ENCODE measurements around the gene PKD2. TPM values are rescaled to one million over a fixed set of nuclear protein-coding genes. Genes with fewer than 3 reads are reported as not detected.

PKD2 gene
- polyA plus RNA-seq, 1 of the 3 experiments (the other 2 are of a cell fraction): 44.6 TPM

- ChIA-PET POLR2A (no interaction called here), CTCF (interaction anchor here (0.9 to 1.6 kb wide), 3 partner anchors 10 to 326 kb away, joined by 3 to 8 read pairs (median 4); no protein-coding TSS in a partner anchor)
- Histone ChIP-seq H4K20me1 (ENCODE audit: insufficient read depth) (no peaks in the 10 kb centered on the region), H3K27me3 (ENCODE audit: insufficient read depth) (no peaks in the 10 kb centered on the region), H3K4me2 (no peak overlapping the region), H3K27ac (ENCODE audit: low read depth in 2 of 2, low read length in 1 of 2) (no peak overlapping the region), H3F3A (replicated peaks; ENCODE audit: insufficient read depth) (peaks cover 5% of the 10 kb centered on the region), H3K9me3 (no peaks in the 10 kb centered on the region), H3K79me2 (ENCODE audit: insufficient read depth) (no peaks in the 10 kb centered on the region), H3K36me3 (replicated peaks in 1 of 2; ENCODE audit: control insufficient read depth in 1 of 2, insufficient read depth in 2 of 2, low read length in 1 of 2) (peaks cover 82 to 83% of the 10 kb centered on the region in 2 experiments), H3K4me1 (ENCODE audit: control insufficient read depth in 1 of 2, insufficient read depth in 2 of 2, low read depth in 1 of 2, low read length in 1 of 2) (no peaks in the 10 kb centered on the region), H3K4me3 (ENCODE audit: low read depth in 2 of 2, low read length in 1 of 2) (no peak overlapping the region), H3K9me2 (no peaks in the 10 kb centered on the region), H3K9ac (no peak overlapping the region), H2AFZ (ENCODE audit: low read depth) (no peak overlapping the region)
- DNase-seq: no peak
- WGBS (ENCODE audit: low lambda C conversion rate): 100% methylated on average over 1 of the region's 1 CpG
- no peak for TF ChIP-seq USF1 (IDR thresholded peaks at IDR 0.05; ENCODE audit: borderline replicate concordance, low read depth)
- no peak for TF ChIP-seq RXRA (IDR thresholded peaks at IDR 0.05; ENCODE audit: borderline replicate concordance, low read depth)
- no peak for TF ChIP-seq IRF3 (IDR thresholded peaks at IDR 0.05; ENCODE audit: low read depth, low read length)
- TF ChIP-seq REST (IDR thresholded peaks at IDR 0.05; ENCODE audit: low read depth, low read length): no peak
- TF ChIP-seq MAX (IDR thresholded peaks at IDR 0.05; ENCODE audit: low read depth): no peak
- no peak for TF ChIP-seq CTCF (IDR thresholded peaks at IDR 0.05)
- TF ChIP-seq EP300 (IDR thresholded peaks at IDR 0.05; ENCODE audit: borderline replicate concordance in 1 of 2, low read depth in 1 of 2, low read length in 1 of 2): no peak
- TF ChIP-seq SIN3A (IDR thresholded peaks at IDR 0.05; ENCODE audit: borderline replicate concordance, low read depth, low read length): no peak
- TF ChIP-seq RCOR1 (IDR thresholded peaks at IDR 0.05; ENCODE audit: low read length): no peak
- TF ChIP-seq GATA2 (CRISPR knock-in tag; IDR thresholded peaks at IDR 0.05): no peak
- no peak for TF ChIP-seq ELF1 (IDR thresholded peaks at IDR 0.05)
- no peak for TF ChIP-seq RAD21 (IDR thresholded peaks at IDR 0.05; ENCODE audit: low read length)
- no peak for TF ChIP-seq CHD2 (IDR thresholded peaks at IDR 0.05; ENCODE audit: low read length, partially characterized antibody)
- no peak for TF ChIP-seq MEF2A (IDR thresholded peaks at IDR 0.05; ENCODE audit: borderline replicate concordance, low read depth)
- TF ChIP-seq USF2 (IDR thresholded peaks at IDR 0.05; ENCODE audit: borderline replicate concordance, low read depth, low read length): no peak
- TF ChIP-seq POLR2AphosphoS5 (IDR thresholded peaks at IDR 0.05; ENCODE audit: low read depth, low read length): no peak
- TF ChIP-seq FOXJ3 (CRISPR knock-in tag; IDR thresholded peaks at IDR 0.05): no peak
- TF ChIP-seq FOXM1 (IDR thresholded peaks at IDR 0.05; ENCODE audit: low read depth): no peak
Observed at GRCh38 chr4:88043001-88043400, 35.6 kb downstream of the PKD2 start.

Measured in SK-N-SH (cell line).